ENCODE results near the gene NBEA.
"Not testable (repeated sequence)": the region's sequence is repeated elsewhere in the genome, so short reads cannot be mapped to it uniquely, and the experiment has no call there.

The NBEA gene

GRCh38 chr13:35675651-35676050, 733.6 kb downstream of the NBEA start:
- no peak for TF ChIP-seq CTCF (conservative IDR thresholded peaks at IDR 0.05; ENCODE audit: low read depth, low read length)
- no peak overlapping the region for H3K4me3 ChIP-seq (ENCODE audit: low read depth, low read length)
- no peak for DNase-seq (ENCODE audit: low read depth)

- H3K4me3 ChIP-seq (ENCODE audit: low read depth, low read length); DNase-seq (ENCODE audit: low read depth): not testable (repeated sequence)
These were observed 735.8 kb downstream of the NBEA start for GRCh38 chr13:35677863-35678262.

- TF ChIP-seq CTCF (conservative IDR thresholded peaks at IDR 0.05; ENCODE audit: low read depth, low read length), result no peak
- no peak overlapping the region for H3K4me3 ChIP-seq (ENCODE audit: low read depth, low read length)
- no peak for DNase-seq (ENCODE audit: low read depth)
These were observed 739.6 kb downstream of the NBEA start for GRCh38 chr13:35681685-35682084.

- TF ChIP-seq CTCF (conservative IDR thresholded peaks at IDR 0.05; ENCODE audit: low read depth, low read length), result no peak
- no peak overlapping the region for H3K4me3 ChIP-seq (ENCODE audit: low read depth, low read length)
- DNase-seq (ENCODE audit: low read depth), result no peak
These were observed 742.4 kb downstream of the NBEA start for GRCh38 chr13:35684432-35684831.

GRCh38 chr13:35687336-35687735, 745.3 kb downstream of the NBEA start:
- TF ChIP-seq CTCF (conservative IDR thresholded peaks at IDR 0.05; ENCODE audit: low read depth, low read length), result no peak

GRCh38 chr13:35690581-35691207, 748.6 kb downstream of the NBEA start:
- H3K4me3 ChIP-seq (ENCODE audit: low read depth, low read length), result no peak overlapping the region

More at GRCh38 chr13:35687336-35687735, 745.3 kb downstream of the NBEA start:
- no peak overlapping the region for H3K4me3 ChIP-seq (ENCODE audit: low read depth, low read length)
- no peak for DNase-seq (ENCODE audit: low read depth)

GRCh38 chr13:35693134-35693784, 751.2 kb downstream of the NBEA start:
- no peak overlapping the region for H3K4me3 ChIP-seq (ENCODE audit: low read depth, low read length)
- TF ChIP-seq CTCF (conservative IDR thresholded peaks at IDR 0.05; ENCODE audit: low read depth, low read length), result no peak
- no peak for DNase-seq (ENCODE audit: low read depth)

More at GRCh38 chr13:35690581-35691207, 748.6 kb downstream of the NBEA start:
- peak; percentile 52 for DNase-seq (ENCODE audit: low read depth)
- no peak for TF ChIP-seq CTCF (conservative IDR thresholded peaks at IDR 0.05; ENCODE audit: low read depth, low read length)

All from choroid plexus epithelial cell (primary cell).